Gastroesophageal sphincter (tissue), 4 donors: ENCODE measurements around the gene UXS1. TPM values are rescaled to one million over a fixed set of nuclear protein-coding genes. Genes with fewer than 3 reads are reported as not detected.

Experiments
- ATAC-seq: fragments of 150-250 bp; one replicate; pipeline ENCODE4 v1.9.1; 2016; ENCODE audit warnings: mild to moderate bottlenecking, moderate library complexity
- H3K27ac ChIP-seq, 4 donors: fragments of 200-600 bp; sonication (generic) in 3 of 4; 1 replicate in 3 of 4; 2 replicates in 1 of 4; pipeline ENCODE4 v1.5.1; 2016 to 2019
- H3K27me3 ChIP-seq: fragments of 200-600 bp; sonication (generic); one replicate; pipeline ENCODE4 v1.5.1; 2019
- H3K36me3 ChIP-seq, 2 donors: fragments of 200-600 bp; sonication (generic); one replicate each; pipeline ENCODE4 v1.5.1; 2019; ENCODE audit warnings: control low read depth in 1 of 2
- H3K4me1 ChIP-seq, 3 donors: fragments of 200-600 bp; sonication (generic); 1 replicate in 2 of 3; 2 replicates in 1 of 3; pipeline ENCODE4 v1.5.1; 2016 to 2019; ENCODE audit warnings: control low read depth in 2 of 3
- H3K4me3 ChIP-seq, 2 donors: fragments of 200-600 bp; sonication (generic); one replicate each; pipeline ENCODE4 v1.5.1; 2019; ENCODE audit warnings: mild to moderate bottlenecking in 1 of 2, moderate library complexity in 1 of 2
- H3K9me3 ChIP-seq, 3 donors: fragments of 200-600 bp; sonication (generic); one replicate each; pipeline ENCODE4 v1.5.1; 2017 to 2019; ENCODE audit warnings: control low read depth in 2 of 3
- EP300 ChIP-seq: sonication (generic); formaldehyde crosslinking; IDR thresholded peaks from one replicate; pipeline ENCODE4 v1.6.1; 2017; ENCODE audit warnings: antibody characterized with exemption, mild to moderate bottlenecking
- POLR2A ChIP-seq, 2 donors: fragments of 450-650 bp; IDR thresholded peaks; one replicate each; pipeline ENCODE4 v1.6.1; 2017; ENCODE audit warnings: antibody characterized with exemption in 2 of 2, mild to moderate bottlenecking in 2 of 2, moderate library complexity in 1 of 2
- POLR2AphosphoS5 ChIP-seq: sonication (generic); formaldehyde crosslinking; IDR thresholded peaks from one replicate; pipeline ENCODE4 v1.6.1; 2017; ENCODE audit warnings: antibody characterized with exemption
- WGBS, 2 donors: methylation state at CpG; one replicate each; pipeline ENCODE4 v1.1.5; 2018; ENCODE audit warnings: low coverage in 1 of 2; 5-methylcytosine and 5-hydroxymethylcytosine counted together
- total RNA-seq, 4 donors: library from RNA; depleted of rRNA; stranded (reverse); fragments of >200 nt; gene quantifications; one replicate each; pipeline ENCODE4 v1.1.0, GENCODE V29; 2016
- TF ChIP-seq, protein P1 (sequence below), 4 experiments: fragments of 200-600 bp in 2 of 4; fragments of 450-650 bp in 2 of 4; sonication (generic) in 1 of 4; IDR thresholded peaks; one replicate each; pipeline ENCODE4 v1.5.1; 2017 to 2019; ENCODE audit warnings: antibody characterized with exemption in 4 of 4, mild to moderate bottlenecking in 2 of 4, moderate library complexity in 2 of 4

Gene UXS1
- total RNA-seq, 4 donors from 2014 or later: 34.7 to 58.9 (median 52.1) TPM

- ATAC-seq: no peak
- H3K27ac ChIP-seq: no peak overlapping the region
- H3K4me1 ChIP-seq: peaks cover 0 to 13% (median 0%) of the 10 kb centered on the region in 3 donors
- no peaks in the 10 kb centered on the region for H3K27me3 ChIP-seq
- 61 to 78% methylated on average over 5 of the region's 5 CpGs for WGBS, 2 donors
- H3K36me3 ChIP-seq: peaks cover 0 to 60% of the 10 kb centered on the region in 2 donors
- no peak overlapping the region for H3K4me3 ChIP-seq
- TF ChIP-seq POLR2AphosphoS5 (no peak), POLR2A (IDR thresholded peaks at IDR 0.05) (no peak), EP300 (no peak)
- TF ChIP-seq, protein P1, sequence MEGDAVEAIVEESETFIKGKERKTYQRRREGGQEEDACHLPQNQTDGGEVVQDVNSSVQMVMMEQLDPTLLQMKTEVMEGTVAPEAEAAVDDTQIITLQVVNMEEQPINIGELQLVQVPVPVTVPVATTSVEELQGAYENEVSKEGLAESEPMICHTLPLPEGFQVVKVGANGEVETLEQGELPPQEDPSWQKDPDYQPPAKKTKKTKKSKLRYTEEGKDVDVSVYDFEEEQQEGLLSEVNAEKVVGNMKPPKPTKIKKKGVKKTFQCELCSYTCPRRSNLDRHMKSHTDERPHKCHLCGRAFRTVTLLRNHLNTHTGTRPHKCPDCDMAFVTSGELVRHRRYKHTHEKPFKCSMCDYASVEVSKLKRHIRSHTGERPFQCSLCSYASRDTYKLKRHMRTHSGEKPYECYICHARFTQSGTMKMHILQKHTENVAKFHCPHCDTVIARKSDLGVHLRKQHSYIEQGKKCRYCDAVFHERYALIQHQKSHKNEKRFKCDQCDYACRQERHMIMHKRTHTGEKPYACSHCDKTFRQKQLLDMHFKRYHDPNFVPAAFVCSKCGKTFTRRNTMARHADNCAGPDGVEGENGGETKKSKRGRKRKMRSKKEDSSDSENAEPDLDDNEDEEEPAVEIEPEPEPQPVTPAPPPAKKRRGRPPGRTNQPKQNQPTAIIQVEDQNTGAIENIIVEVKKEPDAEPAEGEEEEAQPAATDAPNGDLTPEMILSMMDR (IDR thresholded peaks at IDR 0.05): no peak
- no peaks in the 10 kb centered on the region for H3K9me3 ChIP-seq
These were observed 66.8 kb downstream of the UXS1 start for GRCh38 chr2:106127282-106127771.

DNA sequence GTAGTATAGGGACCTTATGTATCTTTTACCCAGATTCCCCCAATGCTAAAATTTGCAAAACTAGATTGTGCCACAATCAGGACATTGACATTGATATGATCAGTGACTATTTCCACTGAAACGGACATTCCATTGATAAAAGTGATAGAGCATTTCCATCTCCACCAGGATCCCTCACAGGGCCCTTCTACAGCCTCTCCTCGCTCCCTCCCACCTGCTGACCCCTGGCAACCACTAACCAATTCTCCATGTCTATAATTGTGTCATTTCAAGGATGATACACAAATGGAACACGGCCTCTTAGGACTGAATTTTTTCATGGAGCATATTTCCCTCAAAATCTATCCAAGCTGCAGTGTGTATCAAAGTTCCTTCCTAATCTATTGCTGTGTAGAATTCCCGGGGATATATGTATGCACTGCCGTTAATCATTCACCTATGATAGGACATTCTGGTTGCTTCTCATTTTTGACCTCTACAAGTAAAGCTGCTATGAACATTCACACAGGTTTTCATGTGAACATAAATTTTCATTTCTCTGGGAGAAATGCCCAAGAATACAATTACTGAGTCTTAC, 67.3 kb downstream of the UXS1 start:
- H3K4me3 ChIP-seq: no peak overlapping the region
- no peaks in the 10 kb centered on the region for H3K27me3 ChIP-seq
- H3K4me1 ChIP-seq: peaks cover 0 to 17% (median 0%) of the 10 kb centered on the region in 3 donors
- H3K27ac ChIP-seq: no peak overlapping the region
- H3K36me3 ChIP-seq: peaks cover 0 to 66% of the 10 kb centered on the region in 2 donors
- no peak for ATAC-seq
- WGBS, 2 donors: 68 to 81% methylated on average over 4 of the region's 5 CpGs
- H3K9me3 ChIP-seq: no peaks in the 10 kb centered on the region
- TF ChIP-seq POLR2AphosphoS5 (no peak), POLR2A (IDR thresholded peaks at IDR 0.05) (no peak), EP300 (no peak)
- TF ChIP-seq, protein P1 (IDR thresholded peaks at IDR 0.05): no peak

- WGBS, 2 donors: 92% methylated on average over 4 of the region's 7 CpGs; no CpG with 5 or more reads in 1 of the 2 donors
- ATAC-seq: no peak
- Histone ChIP-seq H3K27me3 (no peaks in the 10 kb centered on the region), H3K9me3 (no peaks in the 10 kb centered on the region), H3K36me3 (peaks cover 0 to 71% of the 10 kb centered on the region in 2 donors), H3K4me3 (no peak overlapping the region), H3K4me1 (peaks cover 0 to 22% (median 0%) of the 10 kb centered on the region in 3 donors), H3K27ac (no peak overlapping the region)
- TF ChIP-seq, protein P1 (IDR thresholded peaks at IDR 0.05): no peak
- no peak for TF ChIP-seq EP300
- no peak for TF ChIP-seq POLR2AphosphoS5
- no peak for TF ChIP-seq POLR2A (IDR thresholded peaks at IDR 0.05)
These were observed 67.8 kb downstream of the UXS1 start for GRCh38 chr2:106126295-106126694.

GRCh38 chr2:106124905-106125549, 69.1 kb downstream of the UXS1 start:
- Histone ChIP-seq H3K36me3 (peaks cover 0 to 82% of the 10 kb centered on the region in 2 donors), H3K27me3 (no peaks in the 10 kb centered on the region), H3K4me1 (peaks cover 0 to 18% (median 0%) of the 10 kb centered on the region in 3 donors), H3K4me3 (no peak overlapping the region), H3K27ac (no peak overlapping the region), H3K9me3 (no peaks in the 10 kb centered on the region)
- no peak for ATAC-seq
- no peak for TF ChIP-seq POLR2A (IDR thresholded peaks at IDR 0.05)
- TF ChIP-seq, protein P1 (IDR thresholded peaks at IDR 0.05): no peak
- no peak for TF ChIP-seq EP300
- no peak for TF ChIP-seq POLR2AphosphoS5
- 94 to 96% methylated on average over 3 to 7 of the region's 7 CpGs for WGBS, 2 donors
